GM19452 (cell line): Measurements from ENCODE around the gene EMSY.

ENCODE experiments used
- ATAC-seq: cut with Tn5 transposase; IDR thresholded peaks from one replicate; pipeline ENCODE4 v1.9.1; 2021; ENCODE audit not compliant: unreplicated experiment

The EMSY gene

DNA sequence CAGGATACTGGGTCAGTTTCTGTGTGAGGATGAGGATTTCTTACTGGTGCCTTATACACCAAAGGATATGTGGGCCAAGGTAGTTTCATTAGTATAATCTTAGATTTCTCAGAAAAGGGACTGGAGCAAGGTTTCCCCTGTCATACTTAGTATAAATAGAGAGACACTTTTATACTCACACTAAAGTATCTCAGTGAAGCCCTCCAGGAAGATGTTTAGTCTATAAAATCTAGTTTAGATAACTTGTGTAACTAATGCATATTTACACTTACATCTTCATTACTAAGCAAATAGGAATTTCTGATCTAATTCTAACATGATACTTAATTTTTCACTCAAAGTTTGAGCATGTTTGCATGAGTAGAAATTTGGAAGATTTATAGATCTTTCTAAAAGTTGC, 11.1 kb downstream of the EMSY start:
- ATAC-seq = no peak

DNA sequence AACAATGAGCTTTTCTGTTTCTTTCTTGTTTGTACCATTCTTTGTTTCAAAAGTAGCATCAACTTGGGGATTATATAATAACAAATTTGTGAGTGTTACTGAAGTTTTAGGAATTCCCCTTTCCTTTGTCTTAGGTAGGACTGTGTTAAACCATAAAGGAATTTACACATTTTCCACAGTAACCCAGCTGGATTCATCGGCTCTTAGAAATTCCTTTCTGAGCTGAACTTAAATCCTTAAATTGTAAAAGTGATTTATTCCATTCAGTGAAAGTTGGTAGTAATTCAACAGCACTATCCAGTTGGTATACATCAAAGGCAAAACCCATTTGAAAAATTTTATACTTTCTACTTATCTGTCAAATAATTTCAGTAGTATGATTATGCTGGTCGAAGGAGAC, 11.8 kb downstream of the EMSY start:
- ATAC-seq = no peak

DNA sequence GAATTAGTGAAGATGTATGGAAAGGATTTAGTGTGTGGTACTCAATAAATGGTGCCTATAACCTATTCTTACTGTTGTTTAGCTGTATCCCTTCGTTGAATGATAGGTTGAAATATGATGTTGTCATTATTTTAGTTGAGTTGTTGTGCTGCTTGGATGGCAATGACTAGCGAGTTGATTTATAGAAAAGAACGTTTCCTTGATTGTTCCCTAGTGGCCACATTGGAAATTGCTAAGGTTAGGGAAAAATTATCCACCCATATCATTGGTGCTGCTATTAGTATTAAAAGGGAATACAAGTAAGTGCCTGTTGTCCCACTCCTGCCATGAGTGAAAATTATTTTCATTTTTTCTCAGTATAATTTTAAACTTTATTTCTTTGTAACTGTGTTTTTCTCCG, 14.5 kb downstream of the EMSY start:
- no peak for ATAC-seq

DNA sequence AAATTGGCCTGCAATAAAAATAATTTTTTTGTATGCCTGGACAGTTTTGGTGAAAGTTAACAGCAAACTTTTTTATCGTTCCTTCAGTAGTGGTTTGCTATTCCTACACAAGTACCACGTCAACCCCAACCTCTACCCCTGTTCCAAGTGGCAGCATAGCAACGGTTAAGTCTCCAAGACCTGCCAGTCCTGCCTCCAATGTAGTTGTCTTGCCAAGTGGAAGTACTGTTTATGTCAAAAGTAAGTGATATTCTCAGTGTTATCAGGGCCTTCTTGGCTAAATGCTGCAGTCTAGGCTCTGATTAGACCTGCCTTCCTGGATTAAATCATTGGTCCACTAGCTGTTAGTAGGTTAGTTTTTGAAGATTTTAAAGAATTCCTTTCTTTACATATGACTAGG, 15.0 kb downstream of the EMSY start:
- no peak for ATAC-seq

DNA sequence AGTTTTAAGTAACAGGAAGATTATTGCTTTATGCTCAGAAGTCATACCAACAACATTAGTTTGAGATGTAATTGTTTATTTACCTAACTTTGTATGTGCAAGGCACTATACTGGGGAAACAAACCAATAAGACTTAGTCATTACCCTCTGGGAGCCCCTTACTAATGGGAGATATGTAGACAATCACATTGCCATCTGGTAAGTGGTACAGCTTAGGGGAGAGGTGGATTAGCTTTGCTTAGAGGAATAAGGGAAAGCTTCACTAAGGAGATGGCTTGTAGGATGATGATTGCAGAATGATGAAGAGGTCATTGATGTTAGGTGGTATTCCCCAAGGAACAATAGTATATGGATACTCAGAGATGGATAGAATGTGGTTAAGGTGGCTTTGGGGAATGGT, 17.5 kb downstream of the EMSY start:
- no peak for ATAC-seq

DNA sequence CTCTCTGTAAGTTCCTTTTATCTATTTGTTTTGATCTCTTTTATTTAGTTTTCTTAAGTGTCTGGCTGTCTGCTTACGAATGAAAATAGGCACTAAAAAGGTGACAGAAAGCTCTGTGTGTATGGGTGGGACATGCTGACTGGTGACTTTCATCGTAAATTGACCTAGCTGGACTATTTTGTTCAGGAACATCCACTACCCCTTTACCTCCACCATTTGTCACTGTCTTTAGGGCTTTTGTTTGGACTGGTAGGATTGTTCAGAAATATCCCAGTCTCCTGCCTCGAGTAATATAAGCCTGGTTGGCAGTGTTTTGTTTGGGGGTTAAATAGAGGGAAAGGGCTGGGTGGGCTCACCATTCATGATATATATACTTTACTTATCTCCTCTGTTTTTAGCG, 20.9 kb downstream of the EMSY start:
- no peak for ATAC-seq

DNA sequence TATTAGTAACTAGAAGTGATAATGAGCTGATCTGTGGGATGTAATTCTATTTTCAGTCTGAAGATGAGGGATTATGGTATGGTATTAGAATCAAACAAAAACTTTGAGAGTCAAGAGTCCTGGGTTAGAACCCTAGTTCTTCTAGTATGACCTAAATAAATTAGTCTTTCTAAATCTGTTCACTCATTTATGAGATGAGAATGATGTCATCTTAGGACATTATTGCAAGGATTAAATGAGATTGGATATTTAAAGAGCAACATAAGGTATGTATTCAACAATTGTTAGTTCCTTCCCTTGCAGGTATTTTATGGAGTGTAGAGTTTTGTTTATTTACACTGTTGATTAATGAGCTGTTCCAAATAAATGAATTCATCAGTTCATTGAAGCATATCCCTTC, 21.8 kb downstream of the EMSY start:
- ATAC-seq = no peak

DNA sequence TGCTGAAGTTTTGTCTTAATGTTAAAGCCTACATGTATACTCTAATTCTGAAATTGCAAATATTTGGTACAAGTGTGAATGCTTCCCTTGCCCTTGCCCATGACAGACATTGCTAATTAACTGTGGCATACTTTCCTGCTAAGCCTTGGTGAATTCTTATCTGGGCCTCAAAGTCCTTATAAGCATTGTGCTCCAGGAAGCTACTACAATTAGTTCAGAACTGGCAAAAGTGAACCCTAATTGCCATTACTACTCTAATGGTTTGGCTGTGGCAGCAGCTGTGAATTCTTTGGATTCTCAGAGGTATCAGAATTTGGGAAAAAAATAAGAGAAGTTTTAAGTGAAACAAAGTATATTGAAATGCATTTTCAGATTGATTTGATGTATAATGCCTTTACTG, 24.3 kb downstream of the EMSY start:
- ATAC-seq = no peak

DNA sequence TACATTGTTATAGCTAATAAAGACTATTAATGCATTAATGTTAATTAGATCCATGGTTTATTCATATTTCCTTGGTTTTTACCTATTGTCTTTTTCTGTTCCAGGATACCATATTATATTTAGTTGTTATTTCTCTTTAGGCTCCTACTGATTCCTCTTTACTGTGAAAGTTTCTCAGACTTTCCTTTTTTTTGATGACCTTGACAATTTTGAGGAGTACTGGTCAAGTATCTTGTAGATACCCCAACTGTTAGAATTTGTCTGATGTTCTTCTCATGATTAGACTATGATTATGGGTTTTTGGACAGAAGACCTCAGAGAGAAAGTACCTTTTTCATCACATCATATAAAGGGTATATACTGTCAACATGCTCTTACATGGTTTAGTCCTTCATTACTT, 26.6 kb downstream of the EMSY start:
- ATAC-seq = no peak

DNA sequence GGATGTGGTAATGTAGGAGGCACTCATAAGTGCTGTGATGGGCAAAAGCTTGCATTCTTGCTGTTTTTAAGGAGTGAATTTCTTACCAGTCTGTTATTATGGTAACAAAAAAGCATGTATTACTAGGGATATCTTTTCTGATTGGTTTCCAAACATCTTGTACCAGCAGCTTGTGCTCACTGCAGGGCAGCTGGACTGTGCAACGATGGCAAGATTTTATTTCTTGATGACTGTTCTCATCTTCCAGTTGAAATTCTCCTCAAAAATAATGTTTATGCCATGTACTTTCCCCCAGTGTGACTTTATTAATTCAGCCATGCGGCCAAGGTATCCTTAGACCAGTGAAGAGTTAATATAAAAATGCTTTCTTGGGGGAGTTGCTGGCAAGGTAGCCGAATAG, 35.4 kb downstream of the EMSY start:
- no peak for ATAC-seq

DNA sequence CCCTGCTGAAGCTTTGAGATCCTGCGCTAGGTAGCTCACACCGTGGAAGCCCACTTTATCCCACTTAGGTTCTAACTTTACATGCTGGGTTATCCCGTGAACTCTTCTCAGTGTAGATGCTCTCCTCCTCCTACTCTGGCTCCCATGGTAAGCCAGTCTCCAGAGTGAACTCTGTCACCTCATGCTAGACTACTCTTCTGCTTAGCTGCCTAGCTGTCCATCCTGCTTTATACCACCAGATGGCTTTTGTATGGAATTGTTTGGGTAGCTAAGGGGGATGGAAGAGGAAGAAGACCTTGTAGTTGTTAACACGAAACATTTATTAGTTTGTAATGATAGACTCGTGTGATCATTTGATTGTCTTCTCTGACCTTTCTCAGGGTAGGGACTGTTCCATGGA, 46.8 kb downstream of the EMSY start:
- ATAC-seq = no peak

DNA sequence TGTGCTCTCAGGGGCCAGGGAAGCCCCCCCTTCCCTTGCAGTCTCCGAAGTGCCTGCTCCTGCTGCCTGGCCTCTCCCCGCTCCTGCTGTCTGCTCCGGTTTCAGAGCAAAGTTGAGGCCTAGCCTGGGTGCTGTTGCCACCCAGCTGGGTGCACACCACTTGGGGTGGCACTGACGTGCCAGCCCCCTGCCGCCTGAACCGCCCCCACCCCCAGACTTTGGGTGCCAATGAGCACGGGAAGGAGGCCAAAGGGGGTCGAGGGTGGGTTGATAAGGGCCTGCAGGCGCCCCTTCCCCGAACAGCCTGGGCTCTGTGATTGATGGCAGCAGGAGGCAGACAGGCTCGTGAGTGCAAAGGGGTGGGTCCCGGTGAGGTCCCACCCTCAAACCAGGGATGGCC, 48.2 kb downstream of the EMSY start:
- no peak for ATAC-seq

DNA sequence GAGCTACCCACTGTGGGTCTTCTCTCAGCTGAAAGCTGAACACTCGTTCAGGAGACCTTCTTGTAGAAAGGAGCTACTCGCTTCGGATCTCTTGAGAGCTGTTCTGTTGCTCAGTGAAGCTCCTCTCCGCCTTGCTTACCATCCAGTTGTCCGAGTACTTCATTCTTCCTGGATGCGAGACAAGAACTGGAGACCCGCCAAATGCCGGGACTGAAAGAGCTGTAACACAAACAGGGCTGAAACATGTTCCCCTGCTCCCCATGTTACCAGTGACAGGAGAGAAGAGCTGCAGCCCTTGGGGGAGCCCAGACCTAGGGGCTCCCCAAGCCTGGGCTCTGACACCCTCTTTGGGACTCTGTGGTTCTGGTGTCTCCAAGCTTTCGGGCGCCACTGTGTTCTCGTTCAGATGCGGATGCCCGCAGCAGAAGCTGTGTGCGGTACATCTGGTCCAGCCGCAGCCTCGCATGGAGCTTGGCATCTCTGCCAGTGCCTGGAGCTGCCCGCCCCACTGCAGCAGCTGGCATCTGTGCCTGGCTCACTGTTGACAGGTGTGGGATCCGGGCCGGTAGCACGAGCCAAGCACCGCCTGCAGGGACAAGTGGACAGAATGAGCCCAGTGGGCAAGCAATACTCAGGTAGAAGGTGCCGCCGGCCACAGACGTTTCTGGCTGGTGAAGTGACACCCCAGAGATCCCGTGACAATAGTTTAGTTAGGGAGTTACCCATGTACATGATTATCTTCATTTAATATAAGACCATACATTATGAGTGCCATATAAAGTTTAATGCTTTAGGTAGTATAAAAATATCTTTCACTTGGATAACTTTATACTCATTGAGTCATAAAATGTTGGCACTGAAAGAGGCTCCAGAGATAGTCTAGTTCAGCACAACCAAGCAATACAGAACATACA, 49.1 kb downstream of the EMSY start:
- no peak for ATAC-seq

DNA sequence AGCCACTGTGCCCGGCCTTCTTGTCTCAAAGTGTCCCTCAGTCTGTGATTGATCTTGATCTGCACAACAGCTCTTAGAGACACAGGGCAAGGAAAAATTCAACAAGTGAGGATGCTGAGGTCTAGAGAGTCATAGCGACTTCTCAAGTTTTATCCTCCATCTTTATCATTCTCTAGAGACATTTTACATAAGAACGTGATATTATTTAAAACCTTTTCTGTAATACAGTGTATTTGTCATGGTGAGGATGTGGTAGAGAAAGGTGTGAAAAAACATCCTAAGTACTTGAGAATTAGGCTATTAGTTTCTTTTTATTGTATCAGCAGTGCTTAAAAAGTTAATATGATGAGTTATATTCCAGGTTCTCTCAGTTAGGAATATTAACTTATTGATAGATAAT, 50.2 kb downstream of the EMSY start:
- ATAC-seq = no peak

DNA sequence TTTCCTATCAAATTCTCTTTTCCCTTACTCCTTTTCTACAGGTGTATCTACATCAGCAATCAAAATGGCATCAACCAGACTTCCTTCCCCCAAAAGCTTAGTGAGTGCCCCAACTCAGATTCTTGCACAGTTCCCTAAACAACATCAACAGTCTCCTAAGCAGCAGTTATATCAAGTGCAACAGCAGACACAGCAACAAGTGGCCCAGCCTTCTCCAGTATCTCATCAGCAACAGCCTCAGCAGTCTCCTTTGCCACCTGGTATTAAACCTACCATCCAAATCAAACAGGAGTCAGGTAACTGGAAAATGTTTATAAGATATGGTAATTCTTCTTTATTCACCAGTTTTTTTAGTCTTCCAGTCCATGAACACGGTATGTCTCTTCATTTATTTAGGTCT, 51.4 kb downstream of the EMSY start:
- no peak for ATAC-seq

DNA sequence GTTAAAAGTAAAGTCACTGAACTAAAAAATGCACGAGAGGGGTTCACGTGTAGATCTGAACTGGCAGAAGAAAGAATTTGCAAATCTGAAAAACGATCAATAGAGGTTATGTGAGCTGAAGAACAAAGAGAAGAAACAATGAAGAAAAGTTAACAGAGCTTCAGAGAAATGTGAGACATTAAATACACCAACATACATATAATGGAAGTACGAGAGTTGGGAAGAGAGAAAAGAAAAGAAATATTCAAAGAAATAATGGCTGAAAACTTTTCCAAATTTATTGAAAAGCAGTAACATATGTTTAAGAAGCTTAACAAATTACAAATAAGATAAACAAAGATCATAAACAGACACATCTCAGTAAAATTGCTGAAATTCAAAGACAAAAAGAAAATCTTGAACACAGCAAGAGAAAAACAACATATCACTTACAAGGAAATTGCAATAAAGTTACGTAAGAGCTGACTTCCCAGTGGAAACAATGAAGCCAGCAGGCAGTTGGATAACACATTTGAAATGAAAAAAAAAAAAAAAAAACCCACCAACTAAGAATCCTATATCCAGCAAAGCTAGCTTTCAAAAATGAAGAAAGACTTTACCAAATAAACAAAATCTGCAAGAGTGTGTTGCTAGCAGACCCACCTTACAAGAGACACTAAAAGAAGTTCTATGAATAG, 56.8 kb downstream of the EMSY start:
- ATAC-seq = no peak

DNA sequence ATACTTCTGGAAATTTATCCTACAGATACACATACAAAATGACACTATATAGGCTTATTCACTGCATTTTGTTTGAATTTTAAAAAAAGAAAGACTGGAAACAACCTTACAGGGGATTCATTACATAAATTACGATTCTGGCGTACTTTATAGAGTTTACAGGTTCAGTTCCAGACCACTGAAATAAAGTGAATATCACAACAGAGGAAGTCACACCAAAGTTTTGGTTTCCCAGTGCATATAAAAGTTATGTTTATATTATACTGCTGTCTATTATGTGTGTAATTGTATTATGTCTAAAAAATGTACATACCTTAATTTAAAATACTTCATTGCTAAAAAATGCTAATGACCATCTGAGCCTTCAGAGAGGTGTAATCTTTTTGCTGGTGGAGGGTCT, 62.0 kb downstream of the EMSY start:
- ATAC-seq = no peak

DNA sequence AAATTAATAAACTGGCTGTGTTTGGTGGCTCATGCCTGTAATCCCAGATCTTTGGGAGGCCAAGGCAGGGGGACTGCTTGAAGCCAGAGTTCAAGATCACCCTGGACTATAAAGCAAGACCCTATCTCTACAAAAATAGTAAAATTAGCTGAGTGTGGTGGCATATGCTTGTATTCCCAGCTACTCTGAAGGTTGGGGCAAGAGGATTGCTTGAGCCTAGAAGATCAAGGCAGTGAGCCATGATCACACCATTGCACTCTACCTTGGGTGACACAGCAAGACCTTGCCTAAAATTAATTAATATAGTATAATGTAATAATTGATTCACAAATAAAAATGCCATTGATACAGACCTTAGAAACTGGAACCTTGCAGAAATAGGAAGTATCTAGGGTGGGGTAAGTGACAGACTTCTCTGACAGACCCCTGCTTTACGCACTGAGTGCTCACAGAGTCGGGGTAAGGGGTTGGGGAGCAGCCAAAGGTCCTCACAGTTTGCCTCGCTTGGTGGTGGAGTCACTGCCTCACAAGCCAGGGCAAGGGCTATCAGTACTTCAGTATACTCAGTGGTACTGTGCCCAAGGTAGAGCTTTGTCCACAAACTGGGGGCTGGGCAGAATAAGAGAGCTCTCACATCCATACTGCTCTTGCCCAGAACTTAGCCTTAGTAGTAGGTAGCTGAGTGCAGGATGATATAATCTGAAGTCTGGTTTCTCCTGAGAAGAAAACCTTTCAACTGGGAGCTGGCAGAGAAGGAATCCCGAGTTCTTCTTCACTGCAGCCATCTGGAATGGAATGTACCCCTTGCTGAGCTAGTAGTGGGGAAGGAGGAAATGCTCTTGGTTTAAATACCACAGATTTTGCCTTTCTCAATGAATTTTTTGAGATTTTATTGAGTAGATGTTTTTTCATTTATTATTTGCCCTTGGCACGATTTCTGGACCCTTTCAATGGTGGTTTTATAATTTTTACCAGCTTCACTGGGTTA, 65.5 kb downstream of the EMSY start:
- no peak for ATAC-seq

DNA sequence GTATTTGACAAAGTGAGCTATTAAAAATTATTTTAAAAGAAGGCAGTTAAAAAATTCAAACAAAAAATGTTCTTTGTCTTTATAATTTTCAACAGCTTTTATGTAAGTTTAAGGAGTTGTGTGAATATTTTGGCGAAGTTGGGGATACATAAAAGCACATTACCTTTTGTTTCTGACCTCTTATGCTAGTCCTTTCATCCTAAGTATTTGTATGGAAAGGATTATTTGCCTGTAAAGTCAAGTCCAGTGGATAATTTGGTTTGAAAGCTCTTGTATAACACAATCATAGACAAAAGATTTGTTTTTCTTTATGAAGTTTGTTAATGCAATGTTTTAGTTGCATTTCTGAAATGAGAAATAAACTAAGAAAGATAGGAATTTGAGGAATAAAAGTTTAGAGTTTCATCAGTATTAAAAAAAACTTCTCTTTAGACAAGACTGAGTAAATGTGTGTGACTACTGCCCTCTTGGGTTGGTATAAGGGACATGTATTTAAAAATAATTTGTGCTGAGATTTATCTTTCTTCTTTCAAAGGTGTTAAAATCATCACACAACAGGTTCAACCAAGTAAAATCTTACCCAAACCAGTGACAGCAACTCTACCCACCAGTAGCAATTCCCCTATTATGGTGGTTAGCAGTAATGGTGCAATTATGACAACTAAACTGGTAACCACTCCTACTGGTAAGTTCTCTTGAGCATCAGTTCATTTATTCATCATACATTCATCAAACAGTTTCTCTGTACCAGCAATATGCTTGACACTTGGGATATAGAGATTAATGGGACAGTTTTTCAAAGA, 68.2 kb downstream of the EMSY start:
- no peak for ATAC-seq

DNA sequence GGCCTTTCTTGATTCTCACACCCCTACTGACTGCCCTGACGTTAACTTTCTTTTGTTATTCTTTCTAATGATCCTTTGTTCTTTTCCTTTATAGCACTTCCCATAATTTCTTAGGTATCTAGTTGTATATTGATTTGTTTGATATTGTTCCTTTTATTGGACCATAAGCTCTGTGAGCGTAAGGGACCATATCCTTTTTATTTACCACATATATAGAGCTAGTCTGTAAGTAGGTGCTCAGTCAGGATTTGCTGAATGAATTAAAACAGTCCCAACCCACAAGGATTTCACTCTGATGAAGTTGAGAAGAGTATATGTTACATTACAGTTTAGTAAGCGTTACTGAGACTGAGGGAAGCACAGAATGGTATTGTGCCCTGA, 68.8 kb downstream of the EMSY start:
- no peak for ATAC-seq

DNA sequence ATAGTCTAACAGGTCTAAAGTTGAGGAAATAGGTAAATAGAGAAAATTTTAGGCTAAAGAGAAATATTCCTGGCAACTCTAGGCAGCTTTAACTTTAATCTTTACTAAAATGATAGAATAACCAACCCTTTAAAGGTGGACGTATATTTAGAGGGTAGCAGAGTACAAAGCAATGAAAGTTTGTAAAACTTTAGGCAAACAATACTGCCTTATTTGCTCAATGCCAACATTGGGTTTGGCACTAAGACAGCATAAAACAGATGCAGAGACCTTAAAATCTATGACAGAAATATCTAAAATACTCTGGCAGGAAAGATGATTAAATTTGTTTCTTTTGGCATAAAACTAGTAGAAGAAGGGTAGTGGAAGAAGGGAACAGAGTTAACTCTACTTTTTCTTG, 70.7 kb downstream of the EMSY start:
- ATAC-seq = no peak
